Stimulated activated CD4-positive, alpha-beta T cell treated with anti-CD3 and anti-CD28 coated beads, Interleukin-4, amount 100 ng/mL, for 48 hours (primary cell): ENCODE measurements around the gene PPRC1.

Source experiments
- DNase-seq, 2 donors: peaks; one replicate each; pipeline ENCODE4 v3.0.0-alpha.2; 2020; ENCODE audit warnings: low read depth in 2 of 2

Gene PPRC1

GRCh38 chr10:102195296-102195870 is 62.5 kb downstream of the PPRC1 start:
- DNase-seq: no peak

- peak in 1 of 2 donors; percentile 21 for DNase-seq
Measured at GRCh38 chr10:102196893-102197292, 64.1 kb downstream of the PPRC1 start.

- no peak for DNase-seq
Measured at GRCh38 chr10:102198027-102198426, 65.2 kb downstream of the PPRC1 start.
